Activated naive CD4-positive, alpha-beta T cell treated with anti-CD3 and anti-CD28 coated beads, Interleukin-2, amount 50 U/mL, for 16 hours (primary cell): Measurements from ENCODE around the gene CLDN7.

Source experiments
- DNase-seq: peaks from one replicate; pipeline ENCODE4 v3.0.0-alpha.2; 2020

Gene CLDN7

DNA sequence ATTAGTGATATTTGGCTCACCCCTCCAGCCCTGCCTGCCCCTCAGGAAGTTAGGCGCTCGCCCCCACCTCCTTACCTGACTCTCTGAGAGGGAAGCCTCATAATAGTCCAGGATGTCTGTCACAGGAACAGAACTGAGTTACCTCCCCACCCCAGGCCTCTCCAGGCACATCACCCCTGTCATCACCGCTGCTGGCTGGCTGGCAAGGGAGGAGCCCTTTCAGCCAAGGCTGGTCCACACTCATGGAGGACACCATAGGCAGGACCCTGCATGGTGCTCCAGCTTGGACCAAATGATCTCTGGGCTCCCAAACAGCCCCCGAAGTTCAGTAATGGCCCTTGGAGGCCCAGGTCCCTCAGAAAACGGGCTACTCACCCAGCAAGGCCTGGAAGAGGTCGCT is 44.1 kb downstream of the CLDN7 start:
- no peak for DNase-seq

DNA sequence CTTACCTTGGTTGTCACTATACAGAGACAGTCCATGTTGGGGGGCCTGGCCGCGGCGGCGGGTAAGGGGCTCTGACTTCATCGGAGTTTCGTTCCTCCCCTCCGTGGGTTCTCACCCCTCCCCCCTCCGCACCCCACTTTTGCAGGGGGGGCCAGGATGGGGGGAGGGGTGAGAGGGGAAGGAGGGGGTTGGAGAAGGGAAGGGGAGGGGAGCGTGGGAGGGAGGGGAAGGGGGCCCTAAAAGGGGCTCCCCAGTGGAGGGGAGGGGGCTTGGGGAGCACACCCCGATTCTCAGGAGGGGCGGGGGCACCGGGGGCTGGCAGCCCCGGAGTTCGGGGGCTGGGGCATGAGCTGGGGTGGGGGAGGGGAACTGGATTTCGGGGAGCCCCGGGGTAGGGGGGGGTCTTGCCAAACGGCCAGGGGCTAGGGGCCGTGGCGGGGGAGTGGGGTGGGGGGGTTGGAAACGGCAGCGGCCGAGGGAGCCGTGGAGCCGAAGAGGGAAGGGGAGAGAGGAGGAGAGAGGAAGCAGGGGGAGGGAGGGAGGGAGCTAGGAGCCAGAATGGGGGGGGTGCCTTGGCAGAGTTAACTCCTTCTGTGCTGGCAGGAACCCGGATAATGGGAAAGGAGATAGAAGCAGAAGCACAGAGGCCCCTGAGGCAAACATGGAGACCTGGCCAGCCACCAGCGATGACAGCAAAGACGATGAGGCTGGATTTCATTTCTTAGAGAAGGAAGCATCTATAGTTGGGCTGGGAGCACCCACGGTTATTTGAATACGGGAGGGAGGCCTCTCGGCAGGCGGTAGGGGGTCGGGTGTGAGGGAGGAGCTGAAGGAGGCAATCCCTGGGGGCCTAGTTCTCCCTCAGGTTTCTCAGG is 44.9 kb downstream of the CLDN7 start:
- DNase-seq = peak; percentile 40

DNA sequence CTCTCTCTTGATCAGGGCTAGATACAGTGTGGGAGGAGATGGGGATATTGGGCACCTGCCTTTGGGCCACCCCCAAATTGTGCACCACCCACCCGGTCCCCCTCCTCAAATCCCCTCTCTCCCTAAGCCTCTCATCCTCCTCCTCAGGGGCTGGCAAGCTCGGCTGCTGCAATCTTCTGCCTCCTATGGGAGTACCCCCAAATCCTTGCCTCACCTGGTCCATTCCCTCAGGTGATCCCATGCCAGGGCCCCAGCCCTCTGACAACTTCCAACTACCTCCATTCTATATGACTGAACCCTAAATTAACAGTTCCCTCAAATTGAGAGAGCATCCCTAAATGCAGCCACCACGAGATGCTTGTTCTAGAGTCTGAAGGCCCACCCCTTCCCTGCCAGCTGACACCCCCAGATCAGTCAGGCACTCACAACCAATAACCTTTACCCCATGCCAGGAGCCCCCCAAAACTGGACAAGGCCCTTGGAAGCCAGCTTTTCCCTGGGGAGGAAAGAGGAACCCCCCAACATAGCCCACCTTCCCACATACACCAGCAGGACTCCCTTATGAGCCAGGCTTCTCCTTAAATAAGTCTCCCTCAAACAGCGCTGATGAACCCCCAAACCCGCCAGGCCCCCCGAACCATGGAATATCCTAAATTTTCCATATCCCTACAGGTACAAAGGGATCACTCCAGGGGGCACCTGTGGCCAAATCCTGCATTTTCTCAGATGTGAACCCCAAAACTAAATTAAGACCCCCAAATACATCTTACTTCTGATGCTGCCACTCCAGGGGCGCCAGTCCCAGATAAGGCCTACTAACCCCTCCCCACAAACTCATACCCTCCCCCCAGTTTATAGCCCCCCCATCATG is 45.8 kb downstream of the CLDN7 start:
- DNase-seq = no peak

- no peak for DNase-seq
Measured at GRCh38 chr17:7215652-7216180, 46.6 kb downstream of the CLDN7 start.

GRCh38 chr17:7215136-7215638 is 47.1 kb downstream of the CLDN7 start:
- no peak for DNase-seq

DNA sequence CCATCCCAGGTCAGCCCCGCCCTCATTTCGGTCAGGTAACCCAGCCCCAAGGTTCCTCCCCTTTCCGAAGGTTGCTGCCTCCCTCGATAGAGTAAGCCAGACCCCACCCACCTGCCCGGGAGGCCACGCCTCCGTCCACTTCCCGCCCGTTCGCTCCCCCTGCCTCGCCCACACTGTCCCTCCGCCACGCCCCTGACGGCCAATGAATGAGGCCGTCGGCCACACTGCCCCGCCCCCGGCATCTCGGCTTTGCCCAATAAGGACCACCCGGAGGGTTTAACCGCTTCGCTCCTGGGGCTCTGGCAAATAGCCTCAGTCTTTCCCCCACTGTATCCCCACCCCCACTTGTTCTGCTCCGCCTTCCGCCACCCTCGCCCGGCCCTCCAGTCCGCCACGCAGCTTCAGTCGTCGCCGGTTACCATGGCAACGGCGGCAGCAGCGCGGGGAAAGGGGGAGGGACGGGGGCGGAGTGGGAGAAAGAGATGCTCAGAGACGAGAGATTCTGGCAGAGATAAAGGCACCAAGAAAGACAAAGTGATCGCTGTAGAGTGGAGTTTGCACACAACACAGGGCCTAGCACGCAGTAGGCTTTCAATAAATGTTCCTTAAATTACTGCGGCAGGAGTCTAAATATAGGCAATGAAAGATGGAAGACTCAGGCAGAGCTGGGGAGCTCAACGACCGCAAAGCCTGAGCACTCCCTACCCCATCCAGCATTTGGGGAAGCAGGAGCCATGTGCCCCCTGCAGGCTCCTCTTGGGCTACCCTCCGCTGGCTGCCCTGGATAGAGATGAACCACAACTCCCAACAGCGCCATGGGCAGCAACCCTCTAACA is 47.8 kb downstream of the CLDN7 start:
- peak; percentile 100 for DNase-seq

- DNase-seq = no peak
Measured at GRCh38 chr17:7213895-7214299, 48.4 kb downstream of the CLDN7 start.

DNA sequence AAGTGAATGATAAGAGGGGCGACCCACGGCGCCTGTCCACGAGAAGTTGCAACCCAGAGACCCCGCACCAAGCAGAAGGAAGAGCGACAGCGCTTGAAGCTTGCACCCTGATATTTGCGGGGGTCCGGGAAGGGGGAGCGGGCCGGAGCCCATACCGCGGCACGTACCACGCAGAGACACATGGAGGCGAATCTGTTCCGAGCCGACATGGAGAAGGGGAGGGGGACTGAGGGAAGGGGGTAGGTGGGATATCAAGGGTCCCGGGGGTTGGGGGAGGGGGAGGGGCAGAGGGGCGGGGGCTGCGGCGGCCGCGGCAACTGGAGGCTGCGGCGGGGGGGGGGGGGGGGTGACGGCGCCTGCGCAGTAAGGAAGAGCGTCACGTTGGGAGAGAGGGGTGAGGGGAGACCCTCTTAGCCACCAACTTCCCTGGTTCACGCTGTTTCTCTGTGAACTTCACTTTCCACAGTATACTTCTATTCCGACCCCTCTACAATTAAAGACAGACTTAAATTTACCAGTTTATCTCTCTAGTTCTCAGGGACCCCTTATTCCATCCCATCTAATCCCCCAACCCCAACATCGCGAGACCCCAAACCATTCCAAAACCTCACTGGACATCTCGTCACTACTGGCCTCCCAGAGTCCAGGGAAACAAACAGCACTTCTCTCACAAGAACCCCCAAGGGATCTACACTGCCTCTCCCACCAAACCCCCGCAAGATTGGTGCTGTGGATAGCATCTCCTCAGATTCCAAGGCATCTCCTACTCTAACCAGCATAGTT is 50.6 kb downstream of the CLDN7 start:
- DNase-seq = no peak
